ENCODE data around the gene GOLGA6A.
A peak's percentile ranks its signal among the peaks of the same experiment; 100 is the strongest.

- peak; percentile 26 for TF ChIP-seq CTCF (IDR thresholded peaks at IDR 0.05; ENCODE audit: low read depth, low read length, poor library complexity, severe bottlenecking)
- TF ChIP-seq EZH2phosphoT487 (IDR thresholded peaks at IDR 0.05; ENCODE audit: borderline replicate concordance, low read length): no peak
These were observed 28.3 kb downstream of the GOLGA6A start for GRCh38 chr15:74053941-74054529.

Measured in DOHH2 (cell line).